AG08395 (cell line): ENCODE measurements around the gene CUEDC2.

Experiments used
- DNase-seq: peaks from one replicate; pipeline ENCODE4 v3.0.0; 2012; ENCODE audit warnings: mixed read lengths, low spot score

CUEDC2 gene

DNA sequence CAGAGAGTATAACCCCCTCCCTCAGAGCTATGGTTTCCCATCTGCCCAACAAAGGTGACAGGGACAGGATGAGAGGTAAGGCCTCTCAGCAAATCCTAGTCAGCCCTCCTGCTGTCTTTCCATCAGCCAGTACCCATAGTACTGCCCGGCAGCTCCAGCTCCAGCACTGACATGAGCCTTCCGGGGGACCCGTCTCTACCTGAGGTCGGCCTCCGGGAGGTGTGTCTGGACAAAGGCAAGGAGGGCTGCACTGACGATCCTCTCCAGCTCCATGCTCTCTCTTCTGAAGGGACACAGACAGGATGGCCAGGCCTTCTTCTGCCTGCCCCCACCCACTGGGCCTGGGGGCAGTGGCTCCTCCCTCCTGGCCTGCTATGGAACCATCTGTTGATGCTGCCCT, 7.5 kb downstream of the CUEDC2 start:
- DNase-seq, result no peak

DNA sequence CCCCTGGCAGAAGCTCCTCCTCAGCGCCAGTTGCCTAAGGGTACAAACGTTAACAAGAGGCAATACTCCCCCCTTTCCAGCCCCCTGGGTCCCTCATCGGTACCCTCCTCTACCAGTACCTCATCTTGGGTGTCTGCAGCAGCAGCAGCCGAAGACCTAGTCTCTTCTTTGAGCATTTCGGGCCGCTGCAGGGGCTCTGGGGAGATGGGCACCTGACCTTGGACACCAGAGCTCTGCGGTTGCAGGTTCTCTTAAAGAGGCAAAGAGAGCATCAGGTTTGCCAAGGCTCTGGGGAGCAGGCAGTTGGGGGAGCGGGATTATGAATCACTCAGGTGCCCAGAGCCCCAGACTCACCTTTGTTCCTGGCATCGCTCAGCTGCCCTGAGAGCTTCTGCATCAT, 8.2 kb downstream of the CUEDC2 start:
- DNase-seq, result no peak

DNA sequence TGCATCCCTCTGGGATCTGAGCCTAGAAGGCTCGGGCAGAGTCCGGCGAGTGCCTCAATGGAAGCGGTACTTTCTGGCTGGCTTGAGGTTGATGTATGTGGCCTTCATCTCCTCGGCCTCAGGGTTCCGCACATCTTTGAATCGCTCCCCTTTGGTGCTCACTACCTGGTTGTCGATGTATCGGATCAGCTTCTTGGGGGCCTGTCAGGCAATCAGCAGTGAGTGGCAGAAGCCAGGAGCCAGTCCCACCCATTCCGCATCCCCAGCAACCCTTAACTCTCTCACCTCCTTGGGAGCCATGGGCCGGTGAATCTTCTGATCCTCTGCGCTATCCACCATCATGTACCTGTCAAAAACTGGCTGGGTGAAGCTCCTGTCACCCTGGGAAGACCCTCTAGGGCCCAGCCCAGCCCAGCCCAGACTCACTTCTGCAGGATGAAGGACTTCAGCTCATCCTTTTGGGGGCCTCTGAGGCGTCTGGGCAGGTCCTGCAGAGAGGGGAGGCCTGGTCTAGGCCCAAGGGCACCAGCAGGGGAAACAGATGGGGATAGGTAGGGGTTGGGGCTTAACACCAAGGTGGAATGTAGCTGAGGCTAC, 8.9 kb downstream of the CUEDC2 start:
- no peak for DNase-seq

DNA sequence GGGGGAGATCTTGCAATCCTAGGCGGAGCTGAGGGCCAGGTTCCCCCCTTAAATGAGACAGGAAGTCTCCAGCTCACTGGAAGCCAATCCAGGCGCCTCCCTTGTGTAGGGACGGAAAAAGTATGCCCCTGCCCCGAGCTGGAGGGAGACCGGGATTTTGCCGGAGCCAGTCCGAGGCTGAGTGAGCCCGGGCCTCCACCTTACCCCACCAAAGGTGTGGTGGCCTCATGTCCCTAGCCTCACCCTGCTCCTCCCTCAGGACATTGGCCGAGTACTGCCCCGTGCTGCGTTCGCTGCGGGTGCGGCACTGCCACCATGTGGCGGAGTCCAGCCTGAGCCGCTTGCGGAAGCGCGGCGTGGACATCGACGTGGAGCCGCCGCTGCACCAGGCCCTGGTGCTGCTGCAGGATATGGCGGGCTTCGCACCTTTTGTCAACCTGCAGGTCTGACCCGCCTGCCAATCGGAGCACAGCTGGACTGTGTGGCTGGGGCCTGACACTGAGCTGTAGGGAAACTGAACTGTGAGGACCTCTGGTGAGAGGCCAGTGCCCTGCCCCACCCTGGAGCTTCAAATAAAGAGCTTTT, 9.7 kb downstream of the CUEDC2 start:
- peak; percentile 78 for DNase-seq

DNA sequence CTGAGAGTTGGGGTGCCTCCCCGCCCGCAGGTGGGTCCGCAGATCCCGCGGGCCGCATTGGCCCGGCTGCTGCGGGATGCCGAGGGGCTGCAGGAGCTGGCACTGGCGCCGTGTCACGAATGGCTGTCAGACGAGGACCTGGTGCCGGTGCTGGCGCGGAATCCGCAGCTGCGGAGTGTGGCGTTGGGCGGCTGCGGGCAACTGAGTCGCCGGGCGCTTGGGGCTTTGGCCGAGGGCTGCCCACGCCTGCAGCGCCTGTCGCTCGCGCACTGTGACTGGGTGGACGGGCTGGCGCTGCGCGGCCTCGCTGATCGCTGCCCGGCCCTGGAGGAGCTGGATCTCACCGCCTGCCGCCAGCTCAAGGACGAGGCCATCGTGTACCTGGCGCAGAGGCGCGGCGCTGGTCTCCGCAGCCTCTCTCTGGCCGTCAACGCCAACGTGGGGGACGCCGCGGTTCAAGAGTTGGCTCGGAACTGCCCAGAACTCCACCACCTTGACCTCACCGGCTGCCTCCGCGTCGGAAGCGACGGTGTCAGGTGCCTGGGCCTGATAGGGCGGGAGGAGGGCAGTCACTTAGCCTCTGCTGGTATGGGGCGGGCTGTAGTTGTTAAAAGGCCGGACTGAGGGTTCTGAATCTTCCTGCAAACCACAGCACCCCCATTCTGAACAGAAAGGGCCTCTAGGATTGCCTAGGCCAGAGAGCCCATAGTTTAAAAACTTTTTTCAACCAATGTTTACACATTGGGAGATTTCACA, 10.4 kb downstream of the CUEDC2 start:
- DNase-seq, result no peak

DNA sequence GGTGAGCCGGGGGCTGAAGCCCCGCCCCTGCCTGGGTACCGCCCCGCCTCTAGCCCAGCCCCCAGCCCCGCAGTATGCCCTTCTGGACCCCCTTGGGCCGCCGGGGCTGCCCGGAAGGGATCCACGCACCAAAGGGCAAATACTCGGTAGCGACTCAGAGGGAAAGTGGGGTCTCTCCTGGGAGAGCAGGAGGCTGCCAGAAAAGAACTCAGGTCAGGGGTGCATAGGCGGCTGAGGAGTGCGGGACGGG, 10.9 kb downstream of the CUEDC2 start:
- no peak for DNase-seq

DNA sequence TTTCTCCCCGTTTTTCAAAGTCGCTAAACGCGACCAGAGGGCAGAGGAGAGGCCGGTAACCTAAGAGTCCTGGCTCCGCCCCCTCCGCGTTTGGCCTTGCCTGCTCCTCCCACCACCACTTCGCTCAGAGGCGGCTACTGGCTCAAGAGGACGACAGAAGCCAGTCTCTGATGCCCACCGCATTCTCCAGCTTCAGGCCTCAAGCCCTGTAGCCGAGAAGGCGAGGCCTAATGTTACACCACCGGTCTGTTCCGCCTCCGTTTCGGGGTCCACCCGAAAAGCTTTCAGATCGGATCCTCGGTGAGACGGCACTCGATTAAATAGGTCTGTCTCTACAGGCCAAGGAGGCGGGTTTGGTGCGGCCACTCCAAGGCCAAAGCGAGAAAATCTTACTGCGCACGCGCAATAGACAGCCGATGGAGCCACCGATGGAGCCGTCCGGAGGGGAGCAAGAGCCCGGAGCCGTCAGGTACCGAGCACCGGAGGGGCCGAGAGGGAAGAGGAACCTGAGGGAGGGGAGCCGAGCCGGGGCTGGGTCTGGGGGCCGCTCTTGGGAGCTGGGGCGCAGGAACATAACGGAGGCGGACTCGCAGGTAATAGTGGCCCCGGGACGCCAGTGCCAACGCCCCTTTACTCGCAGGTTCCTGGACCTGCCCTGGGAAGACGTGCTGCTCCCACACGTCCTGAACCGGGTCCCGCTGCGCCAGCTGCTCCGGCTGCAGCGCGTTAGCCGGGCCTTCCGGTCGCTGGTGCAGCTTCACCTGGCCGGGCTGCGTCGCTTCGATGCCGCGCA, 11.5 kb downstream of the CUEDC2 start, which contains the start of gene FBXL15:
FBXL15 (plus strand) TSS at position 123 of the 793 bp plus-strand sequence; CDS start at position 417, 294 bp downstream.
- peak; percentile 99 for DNase-seq

DNA sequence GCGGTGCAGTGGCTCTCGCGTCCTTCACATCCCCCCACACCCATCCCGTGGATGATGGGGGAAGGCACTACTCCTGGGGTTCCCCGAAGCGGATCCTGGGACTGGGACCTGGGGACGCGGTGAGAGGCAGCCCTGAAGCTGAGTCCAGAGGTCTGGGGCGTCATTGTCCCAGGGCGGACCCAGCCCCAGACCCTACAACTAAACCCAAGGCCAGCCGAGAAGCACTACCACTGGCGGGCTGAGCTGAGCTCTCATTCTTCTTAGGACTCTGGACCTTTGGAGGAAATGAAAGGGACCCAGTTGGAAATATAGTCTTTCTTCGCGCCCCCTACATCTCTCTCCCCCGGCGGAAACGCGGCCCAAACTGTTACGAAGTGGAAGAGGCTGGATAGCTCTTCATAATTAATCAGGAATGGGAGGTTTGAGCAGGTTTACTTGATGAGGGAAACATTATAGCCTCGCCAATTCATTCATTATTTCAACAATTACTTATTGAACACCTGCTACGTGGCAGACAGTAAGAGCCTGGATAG, 12.1 kb downstream of the CUEDC2 start:
- DNase-seq, result no peak

DNA sequence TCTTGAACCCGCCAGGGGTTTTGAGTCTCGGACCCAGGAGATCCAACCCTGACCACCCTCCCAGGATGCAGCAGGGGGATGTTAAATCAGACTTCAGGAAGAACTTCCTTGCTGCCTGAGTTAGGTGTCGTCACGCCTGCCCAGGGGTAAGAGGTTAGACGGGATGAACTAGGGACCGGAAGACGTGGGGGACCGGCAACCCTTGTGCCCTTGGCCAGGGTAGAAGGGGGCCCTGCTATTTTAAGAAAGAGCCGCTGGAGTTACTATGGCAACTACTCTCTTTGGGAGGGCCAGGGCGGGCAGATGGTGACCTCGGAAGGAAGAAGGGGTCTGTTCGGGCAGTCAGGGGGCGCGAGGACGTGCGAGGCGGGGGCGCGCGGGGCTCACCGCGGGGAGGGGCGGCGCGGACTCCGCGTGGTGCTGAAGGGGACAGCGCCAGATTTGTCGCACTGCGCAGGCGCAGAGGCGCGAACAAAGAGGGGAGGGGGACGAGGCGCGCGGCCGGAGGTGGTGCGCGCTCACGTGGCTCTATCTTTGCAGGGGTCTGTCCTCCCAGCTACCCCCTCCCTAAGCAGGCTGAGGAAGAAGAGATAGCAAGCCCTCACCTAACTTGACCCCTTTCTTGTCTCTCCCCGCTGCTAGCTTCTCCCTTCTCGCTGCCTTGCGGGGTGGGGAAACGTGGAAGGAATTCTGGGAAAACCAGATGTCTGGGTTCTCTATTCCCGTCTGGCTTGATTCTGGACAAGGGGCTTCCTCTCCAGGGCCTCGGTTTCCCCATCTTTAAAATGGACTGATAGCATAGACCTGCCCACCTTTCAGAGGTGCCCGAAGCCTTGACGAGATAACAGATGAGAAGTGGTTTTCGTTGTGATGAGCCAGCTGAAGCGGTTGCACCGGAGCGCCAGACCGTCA, 12.8 kb downstream of the CUEDC2 start:
- DNase-seq, result peak; percentile 65

DNA sequence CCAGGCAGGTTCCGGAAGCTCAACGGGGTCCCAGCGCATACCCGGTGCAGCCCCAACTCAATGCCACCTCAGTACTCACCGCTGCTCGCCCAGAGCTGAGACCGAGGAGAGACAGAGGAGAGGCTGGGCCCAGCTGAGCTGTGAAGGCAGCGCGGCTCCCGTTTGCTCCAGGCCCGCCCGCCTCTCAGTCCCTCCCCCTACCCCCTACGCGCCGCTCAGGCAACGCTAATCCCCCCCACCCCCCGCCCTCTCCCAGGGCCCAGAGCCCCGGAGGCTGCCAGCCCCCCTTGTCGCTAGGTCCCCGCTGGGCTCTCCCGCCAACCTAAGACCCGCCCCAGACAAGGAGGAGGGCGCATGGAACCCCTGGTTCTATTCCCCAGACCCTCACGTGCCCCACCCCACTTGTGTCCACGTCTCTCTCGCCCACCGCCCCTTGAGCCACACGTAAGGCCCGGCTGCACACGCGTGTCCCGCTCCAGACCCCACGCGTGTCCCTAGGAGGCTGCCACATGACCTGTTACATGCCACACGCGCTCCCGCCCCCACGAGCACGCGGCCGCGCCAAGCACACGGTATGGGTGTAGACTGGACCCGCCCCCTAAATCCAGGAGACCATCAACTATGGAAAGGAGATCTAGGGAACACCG, 13.6 kb downstream of the CUEDC2 start, which contains the start of gene PSD:
PSD (minus strand) TSS at position 164 of the 647 bp plus-strand sequence. CDS start 1,747 bp downstream, outside the sequence.
- no peak for DNase-seq

DNA sequence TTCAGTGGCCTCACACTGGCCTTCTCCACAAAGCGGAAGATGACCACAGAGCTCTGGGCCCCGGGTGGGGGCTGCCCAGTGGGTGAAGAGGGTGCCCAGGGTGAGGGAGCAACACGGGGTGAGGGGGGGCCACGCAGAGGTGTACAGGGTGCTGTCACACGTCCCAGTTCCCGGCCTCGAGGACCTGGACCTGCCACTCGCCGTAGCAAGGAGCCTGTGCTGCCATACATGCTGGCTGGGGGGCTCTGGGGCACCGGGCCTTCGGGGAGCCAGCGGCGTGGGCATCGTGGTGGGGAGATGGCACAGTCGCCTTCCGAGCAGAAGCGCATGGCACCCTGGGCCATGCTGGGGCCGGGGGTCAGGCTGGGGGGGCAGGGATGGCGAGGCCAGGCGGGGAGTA, 15.7 kb downstream of the CUEDC2 start:
- no peak for DNase-seq

DNA sequence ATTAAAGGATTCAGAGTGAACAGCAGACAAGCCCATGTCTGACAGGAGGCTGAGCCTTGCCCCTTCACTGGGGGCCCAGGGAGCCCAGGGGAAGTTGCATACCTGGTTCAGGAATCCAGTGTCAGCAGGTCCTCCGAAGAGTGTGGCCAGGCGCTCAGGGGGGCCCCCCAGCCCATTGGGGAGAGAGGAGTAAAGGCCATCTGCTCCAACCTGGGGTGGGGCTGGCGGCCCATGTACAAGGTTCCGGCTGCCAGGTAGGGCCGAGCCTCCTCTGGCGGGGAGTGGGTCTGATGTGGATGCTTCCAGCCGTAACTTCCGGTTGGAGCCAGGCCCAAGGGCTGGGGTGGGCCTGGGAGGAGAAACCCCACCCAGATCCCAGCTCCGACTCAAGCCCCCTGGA, 16.1 kb downstream of the CUEDC2 start:
- DNase-seq, result no peak

DNA sequence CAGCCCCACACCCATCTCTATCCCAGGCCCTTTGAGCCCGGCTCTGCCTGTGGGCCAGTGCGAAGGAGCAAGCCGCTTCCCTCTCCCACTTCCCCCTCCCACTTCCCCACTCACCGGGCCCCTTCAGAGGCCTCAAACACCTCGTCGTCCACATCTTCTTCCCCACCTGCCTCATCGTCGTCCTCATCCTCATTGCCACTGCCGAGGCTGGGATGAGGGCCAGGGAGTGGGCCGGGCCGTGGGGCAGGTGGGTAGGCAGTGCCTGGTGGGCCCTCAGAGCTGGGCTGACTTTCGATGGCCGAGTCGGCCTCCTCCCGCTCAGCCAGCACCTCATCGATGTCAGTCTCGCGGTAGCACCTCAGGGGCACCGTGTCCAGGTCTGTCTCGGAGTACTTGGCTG, 17.6 kb downstream of the CUEDC2 start:
- no peak for DNase-seq

DNA sequence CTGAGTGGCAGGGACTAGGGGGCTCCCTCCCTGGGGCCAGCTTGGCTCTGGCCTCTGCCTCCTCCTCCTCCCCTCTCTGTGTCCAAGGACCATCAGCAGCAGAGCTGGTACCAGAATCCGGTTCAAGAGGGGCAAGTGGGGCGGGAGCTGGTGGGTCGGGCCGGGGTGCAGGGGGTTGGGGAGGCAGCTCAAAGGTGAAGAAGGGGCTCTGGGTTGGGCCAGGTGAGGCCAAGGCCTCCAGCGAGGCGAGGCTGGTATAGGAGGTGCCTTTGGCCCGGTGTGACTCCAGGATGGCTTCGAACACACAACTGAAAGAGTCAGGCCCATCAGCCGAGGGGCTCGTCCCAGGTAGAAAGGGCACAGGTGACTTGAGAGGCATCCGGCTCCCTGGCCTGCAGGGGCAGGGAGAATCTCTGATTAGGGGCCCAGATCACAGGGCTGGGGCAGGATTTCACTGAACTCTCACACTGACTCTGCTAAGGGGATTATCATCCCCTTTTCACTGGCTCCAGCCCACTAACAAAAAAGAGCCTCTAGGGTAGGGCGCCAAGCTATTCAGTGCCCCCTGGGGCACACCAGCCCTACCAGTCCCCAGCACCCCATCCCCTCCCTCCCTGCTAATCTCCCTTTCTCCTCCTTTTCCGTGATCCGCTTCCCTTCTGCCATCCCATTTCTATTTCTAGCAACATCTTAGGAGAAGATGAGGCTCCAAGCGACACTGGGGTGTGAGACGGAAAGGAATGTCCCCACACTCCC, 18.4 kb downstream of the CUEDC2 start:
- DNase-seq, result no peak

DNA sequence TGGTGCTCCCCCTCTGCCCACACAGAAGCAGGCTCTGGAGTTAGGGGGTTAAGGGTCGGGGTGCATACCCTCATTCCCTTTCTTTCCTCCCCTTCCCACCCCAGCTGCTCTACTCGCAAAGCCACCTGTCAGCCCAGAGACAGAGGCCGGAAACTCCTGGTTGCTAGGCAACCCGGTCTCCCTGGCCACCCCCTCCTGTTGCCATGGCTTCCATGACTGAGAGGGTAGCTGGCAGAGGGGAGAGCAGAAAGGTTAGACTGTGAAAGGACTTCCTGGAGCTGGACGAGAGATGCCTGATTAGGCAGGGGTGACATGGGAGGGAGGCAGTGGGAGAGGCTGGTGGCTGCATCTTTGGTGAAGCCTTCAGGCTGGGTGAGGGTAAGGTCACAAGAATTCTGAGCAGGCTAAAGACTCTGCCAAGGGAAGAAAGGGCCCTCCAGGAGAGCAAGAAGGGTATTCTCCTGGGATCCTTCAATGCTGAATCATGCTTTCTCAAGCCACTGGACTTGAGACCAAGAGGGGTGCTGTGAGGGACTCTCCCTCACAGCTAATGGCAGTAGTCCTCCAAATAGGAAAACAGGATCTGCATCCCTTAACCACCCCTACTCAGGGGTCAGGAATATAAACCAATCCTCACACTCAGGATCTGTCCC, 19.2 kb downstream of the CUEDC2 start:
- no peak for DNase-seq

DNA sequence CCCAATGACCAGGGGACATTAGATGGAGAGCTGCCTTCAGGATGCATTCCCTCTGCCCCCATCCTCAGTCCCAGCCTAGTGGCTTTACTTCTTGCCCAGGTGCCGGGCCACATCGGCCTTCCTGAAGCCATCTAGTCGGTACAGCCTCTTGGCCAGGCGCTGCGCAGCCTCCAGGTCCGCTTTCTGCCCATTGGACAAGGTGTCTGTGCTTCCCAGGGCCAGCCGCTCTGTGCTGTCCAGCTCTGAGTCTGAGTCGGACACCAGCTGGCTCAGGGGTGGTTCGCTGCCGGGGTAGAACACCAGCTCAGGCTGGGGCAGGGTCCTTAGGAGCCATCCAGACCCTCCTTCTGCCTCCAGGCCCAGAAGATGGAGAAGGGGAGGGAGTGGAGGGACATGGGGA, 20.1 kb downstream of the CUEDC2 start:
- DNase-seq, result no peak

DNA sequence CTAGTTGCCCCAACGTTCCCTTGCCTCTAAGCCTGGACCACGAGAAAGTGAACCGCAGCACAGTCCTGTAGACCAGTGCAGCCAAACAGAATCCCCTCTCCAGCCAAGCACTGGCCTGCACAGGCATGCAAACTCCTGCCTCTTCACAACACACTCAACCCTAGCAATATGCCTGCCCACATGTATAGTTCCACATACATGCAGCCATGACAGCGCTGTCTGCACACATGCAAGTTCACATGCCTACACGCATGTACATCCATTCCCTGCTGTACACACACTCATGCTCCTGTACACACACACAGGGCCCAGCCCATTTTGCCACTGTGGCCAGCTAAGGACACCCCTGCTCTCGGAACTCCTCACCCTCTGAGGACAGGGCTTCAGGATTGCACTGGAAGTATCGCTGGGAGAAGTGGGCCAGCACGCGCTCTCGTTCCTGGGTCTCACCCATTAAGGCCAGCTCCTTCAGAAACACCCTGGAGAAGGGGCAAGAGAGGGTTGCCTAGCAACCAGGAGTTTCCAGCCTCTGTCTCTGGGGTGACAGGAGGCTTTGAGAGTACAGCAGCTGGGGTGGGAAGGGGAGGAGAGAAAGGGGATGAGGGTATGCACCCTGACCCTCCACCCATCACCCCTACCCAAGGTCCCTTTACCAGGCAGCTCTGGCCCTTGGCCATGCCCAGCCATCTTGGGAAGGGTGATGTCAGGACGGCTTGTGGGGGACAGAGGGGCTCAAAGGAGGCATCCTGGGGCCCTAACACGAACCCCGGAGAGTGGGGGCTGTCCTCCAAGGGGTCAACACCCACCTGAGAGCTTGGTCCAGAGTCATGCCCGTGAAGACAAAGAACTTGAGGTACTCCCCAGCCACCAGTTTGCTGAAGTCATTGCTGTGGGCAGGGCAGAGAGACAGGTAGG, 20.8 kb downstream of the CUEDC2 start:
- DNase-seq, result no peak

DNA sequence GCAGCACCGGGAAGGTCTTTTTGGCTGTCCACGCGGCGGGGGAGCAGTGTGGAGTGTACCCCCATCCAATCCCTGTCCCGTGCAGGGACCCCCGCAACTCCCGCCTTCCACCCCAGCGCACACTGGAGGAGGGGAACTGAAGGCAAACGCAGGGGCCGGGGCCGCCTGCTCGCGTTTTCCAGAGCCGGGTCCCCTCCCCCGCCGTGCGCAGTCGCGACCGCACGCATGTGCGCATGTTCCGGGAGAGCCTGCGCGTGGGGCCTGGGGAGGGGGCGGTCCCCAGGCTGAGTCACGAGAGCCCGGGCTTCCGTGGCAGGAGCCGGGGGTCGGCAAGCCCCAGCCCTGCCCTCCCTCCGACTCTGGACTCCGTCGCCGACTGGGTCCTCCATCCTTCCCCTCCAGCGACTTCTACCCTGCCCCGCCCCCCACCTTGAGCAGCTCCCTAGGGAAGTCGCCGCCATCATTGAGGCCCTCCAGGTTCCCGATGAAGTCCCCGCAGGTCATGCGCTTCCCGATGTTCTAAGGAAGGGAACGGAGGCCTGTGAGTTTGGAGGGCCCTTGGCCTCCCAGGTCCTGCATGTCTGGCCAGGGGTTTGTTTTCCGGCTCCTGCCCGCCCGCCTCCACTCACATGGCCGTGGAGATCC, 21.8 kb downstream of the CUEDC2 start:
- no peak for DNase-seq
